GM21515 (cell line): Measurements from ENCODE around the gene ERRFI1.

Source experiments
- ATAC-seq: cut with Tn5 transposase; IDR thresholded peaks from one replicate; pipeline ENCODE4 v1.9.1; 2021; ENCODE audit not compliant: unreplicated experiment

The ERRFI1 gene

GRCh38 chr1:8004113-8004802 is 21.9 kb downstream of the ERRFI1 start:
- ATAC-seq: no peak

DNA sequence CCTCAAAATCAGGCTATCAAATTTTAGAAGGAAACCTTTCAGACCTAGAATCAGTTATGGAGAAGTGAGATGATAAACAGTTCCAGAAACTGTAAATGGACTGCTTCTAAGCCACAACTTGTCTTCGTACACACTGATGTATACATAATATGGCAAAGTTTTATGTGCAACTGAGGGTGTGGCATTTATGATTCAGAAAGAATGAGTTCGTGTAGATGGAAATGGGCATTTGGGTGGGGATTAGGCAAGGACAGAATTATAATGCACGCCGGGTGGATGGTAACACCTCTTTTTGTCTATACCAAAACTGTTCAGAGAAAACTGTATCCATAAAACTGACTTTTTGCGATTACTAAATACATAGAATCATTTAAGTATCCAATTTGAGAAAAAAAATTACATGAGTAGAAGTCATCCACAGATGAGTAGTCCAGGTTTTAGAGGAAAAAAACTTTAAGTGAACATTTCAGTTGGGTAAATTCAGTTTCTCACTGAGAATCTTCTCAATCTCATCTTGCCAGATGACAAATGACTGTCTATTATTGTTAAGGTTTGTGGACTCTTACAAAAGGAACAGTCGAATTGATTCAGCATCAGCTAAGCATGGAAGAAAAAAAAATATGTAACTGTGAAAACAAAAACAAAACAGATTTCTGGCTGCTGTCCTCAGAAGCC is 22.5 kb downstream of the ERRFI1 start:
- ATAC-seq: no peak

- no peak for ATAC-seq
These were observed 23.2 kb downstream of the ERRFI1 start for GRCh38 chr1:8002921-8003320.

GRCh38 chr1:8002329-8002910 is 23.7 kb downstream of the ERRFI1 start:
- ATAC-seq: no peak

DNA sequence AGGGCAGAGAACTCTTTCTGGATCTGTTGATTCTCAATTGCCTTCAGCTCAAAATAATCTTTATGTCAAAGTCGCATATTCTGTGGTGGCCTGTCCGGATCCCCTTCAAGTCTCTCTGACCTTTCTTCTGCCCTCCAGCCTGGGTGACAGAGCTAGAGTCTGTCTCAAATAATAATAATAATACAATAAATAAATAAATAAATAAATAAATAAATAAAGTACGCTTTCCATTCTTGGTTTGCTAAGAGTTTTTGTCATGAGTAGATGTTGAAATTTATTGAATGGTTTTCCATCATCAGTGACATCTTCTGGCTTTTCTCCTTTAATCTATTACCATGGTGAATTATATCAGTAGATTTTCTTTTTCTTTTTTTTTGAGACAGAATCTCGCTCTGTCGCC is 30.7 kb downstream of the ERRFI1 start:
- no peak for ATAC-seq

GRCh38 chr1:7994827-7995226 is 31.3 kb downstream of the ERRFI1 start:
- no peak for ATAC-seq

GRCh38 chr1:7993593-7994479 is 32.3 kb downstream of the ERRFI1 start:
- ATAC-seq: peak; percentile 79

DNA sequence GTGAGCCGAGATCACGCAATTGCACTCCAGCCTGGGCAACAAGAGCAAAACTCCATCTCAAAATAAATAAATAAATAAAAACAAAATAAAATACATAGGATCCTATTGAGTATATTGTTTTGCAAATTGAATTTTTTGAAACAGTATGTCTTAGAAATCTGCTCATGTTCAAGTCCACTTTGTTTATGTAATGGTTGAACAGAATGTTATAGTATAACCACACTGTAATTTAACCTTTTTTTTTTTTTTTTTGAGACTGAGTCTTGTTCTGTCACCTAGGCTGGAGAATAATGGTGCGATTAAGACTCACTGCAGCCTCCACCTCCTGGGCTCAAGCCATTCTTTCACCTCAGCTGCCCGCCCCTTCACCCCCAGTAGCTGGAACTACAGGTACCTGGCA is 33.2 kb downstream of the ERRFI1 start:
- no peak for ATAC-seq

- ATAC-seq: no peak
These were observed 34.3 kb downstream of the ERRFI1 start for GRCh38 chr1:7991504-7992440.

DNA sequence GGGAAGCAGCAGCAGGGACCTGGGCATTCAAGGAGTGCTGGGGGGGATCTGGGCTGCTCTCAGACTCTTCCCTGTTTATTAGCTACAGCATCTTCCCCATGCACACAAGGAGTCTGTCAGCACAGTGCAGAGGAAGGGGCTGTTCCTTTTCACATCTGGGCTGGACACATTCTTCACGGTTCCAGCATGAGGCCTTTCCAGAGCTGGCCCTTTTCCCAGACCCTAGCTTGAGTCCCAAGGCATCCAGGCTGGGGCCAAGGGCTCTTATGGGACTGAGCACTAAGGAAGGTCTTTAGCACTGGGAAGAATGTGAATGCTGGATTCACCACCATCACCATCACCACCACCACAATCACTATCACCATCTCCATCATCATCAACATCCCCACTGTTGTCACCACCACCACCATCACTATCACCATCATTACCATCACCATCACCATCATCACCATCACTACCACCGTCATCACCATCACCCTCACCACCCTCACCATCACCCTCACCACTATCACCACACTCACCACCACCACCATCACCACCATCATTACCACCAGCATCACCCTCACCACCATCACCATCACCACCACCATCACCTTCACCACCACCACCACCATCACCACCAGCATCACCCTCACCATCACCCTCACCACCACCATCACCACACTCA is 36.2 kb downstream of the ERRFI1 start:
- ATAC-seq: no peak

- no peak for ATAC-seq
These were observed 37.5 kb downstream of the ERRFI1 start for GRCh38 chr1:7988576-7988975.

DNA sequence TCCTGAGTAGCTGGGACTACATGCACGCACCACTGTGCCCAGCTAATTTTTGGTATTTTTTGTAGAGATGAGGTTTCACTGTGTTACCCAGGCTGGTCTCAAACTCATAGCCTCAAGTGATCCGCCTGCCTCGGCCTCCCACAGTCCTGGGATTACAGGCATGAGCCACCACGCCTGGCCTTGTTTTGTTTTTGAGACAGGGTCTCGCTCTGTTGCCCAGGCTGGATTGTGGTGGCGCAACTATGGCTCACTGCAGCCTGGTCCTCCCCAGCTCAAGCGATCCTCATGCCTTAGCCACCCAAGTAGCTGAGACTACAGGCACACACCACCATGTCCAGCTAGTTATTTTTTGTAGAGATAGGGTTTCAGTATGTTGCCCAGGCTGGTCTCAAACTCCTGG is 38.6 kb downstream of the ERRFI1 start:
- no peak for ATAC-seq

DNA sequence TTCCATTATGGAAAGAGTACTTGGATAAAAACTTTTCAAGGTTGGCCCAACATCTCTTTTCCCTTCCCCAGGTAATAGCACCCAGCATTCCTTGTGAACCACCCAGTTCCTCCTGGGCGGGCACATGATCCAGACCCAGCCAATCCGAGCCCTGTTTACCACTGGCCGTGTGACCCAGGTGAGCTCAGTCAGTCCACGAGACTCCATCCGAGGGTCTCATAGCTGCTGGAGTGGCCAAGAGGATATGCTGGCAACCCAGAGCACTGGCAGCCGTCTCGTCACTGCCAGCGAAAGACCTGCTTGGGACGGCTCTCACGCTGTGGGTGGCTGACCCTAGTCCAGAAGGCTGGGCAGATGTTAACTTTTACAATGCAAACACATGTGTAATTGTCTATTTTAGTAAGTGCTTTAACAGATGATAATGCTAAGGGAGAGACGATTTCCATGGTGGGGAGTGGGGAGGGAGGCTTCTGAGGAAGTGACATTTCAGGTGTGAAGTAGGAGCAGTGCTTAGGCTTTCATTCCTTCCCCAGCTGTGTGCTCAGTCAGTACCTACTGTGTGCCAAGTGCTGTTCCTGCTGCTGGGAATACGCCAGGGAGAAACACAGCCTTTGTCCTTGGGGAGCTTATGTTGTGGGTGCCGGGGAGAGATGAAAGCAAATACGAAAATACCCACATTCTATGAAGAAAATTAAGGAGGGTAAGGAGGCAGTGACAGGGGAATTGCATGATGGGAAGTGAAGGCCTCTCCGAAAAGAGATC is 40.1 kb downstream of the ERRFI1 start:
- ATAC-seq: no peak

DNA sequence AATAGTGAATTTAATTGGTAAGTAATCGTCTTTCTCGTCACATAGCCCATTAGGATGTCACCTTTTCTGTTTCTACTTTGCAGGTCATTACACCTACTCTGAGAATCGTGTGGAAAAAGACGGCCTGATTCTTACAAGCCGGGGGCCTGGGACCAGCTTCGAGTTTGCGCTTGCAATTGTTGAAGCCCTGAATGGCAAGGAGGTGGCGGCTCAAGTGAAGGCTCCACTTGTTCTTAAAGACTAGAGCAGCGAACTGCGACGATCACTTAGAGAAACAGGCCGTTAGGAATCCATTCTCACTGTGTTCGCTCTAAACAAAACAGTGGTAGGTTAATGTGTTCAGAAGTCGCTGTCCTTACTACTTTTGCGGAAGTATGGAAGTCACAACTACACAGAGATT is 41.3 kb downstream of the ERRFI1 start:
- ATAC-seq: no peak

GRCh38 chr1:7983086-7983778 is 42.9 kb downstream of the ERRFI1 start:
- no peak for ATAC-seq

DNA sequence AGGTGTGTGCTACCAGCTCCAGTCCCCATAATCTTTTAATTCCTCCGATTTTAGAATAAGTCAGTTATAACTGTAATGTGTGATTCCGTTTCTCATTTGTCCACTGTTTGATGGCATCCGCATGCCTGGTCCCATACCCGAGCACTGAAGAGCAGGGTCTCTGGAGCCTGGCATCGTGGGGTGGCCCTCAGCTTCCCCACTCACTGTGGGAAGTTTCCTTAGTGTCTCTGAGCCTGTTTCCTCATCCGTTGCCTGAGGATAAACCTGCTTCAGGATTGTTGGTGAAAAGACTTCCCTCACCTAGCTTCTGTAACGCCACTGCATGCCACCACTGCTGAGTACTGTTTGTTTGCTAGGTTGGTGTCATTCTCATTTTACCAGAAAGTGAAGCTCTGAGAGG is 45.1 kb downstream of the ERRFI1 start:
- ATAC-seq: no peak

DNA sequence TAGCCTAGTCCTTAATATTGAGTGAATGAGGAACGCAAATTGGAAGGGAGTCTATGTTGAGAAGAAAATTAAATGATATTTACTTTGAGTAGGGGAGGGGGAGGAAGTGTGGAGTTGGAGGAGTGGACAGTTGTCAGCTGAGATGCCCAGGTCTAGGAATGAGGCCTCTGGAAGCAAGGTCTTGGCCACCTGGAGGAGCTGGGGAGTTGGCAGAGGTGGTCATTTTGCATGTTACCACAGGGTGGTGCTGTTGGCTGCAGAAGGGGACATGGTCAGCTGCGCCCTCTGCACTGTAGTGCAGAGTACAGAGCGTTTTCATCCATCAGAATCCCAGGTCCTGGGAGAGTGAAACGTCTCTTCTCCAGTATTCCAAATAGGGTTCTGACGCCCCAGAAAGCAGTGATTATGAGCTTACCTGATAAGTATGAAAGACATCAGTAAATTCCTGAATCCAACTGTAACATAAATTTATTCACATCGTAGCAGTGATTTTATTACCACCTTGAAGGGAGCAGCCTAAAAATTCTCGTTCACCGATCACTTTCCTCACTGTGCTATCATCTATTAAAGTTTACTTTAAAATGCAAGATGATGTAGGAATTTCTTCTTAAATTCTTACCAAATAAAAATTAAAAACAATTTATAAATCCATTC is 50.8 kb downstream of the ERRFI1 start:
- no peak for ATAC-seq

DNA sequence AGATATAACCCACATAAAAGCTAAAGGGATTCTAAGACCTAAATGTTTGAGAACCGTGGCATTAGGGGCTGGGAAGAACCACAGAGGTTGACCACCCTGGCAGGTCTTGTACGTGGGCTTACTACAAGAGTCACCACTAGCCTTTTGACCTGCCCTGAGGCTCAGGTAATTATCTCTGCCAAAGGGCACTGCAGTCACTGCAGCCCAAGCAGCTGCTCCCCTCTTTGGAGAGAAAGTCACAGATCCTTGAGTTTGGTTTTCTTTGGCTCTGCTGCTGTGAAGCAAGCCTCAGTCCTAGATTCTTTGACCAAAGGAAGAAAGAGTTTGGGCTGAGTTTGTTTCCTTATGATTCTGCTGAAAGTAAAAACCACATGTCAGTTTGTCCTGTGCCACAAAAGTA is 53.0 kb downstream of the ERRFI1 start:
- no peak for ATAC-seq
